CD14-positive monocyte (primary cell): Measurements from ENCODE around the gene PDZRN3. TPM values are rescaled to one million over a fixed set of nuclear protein-coding genes. Genes with fewer than 3 reads are reported as not detected.

Experiments used
- DNase-seq, 3 donors: peaks; one replicate each; pipeline ENCODE4 v3.0.0-alpha.2; 2011 to 2022
- H2AFZ ChIP-seq: 2 replicates; pipeline ENCODE4 v1.6.0; 2012; ENCODE audit warnings: mild to moderate bottlenecking, low read depth, low read length, inconsistent platforms; ENCODE audit not compliant: insufficient read depth, poor library complexity, severe bottlenecking
- H3K27ac ChIP-seq, 2 donors: 1 replicate in 1 of 2; 2 replicates in 1 of 2; pipeline ENCODE4 v1.5.1; 2012 to 2013; ENCODE audit warnings: low read length in 2 of 2, control low read depth in 1 of 2, inconsistent platforms in 1 of 2, low read depth in 1 of 2, mild to moderate bottlenecking in 1 of 2
- H3K27me3 ChIP-seq, 2 donors: one replicate each; pipeline versions ENCODE4 v1.6.0 to v1.6.1; 2011 to 2013; ENCODE audit warnings: low read length in 2 of 2; ENCODE audit not compliant: control insufficient read depth in 2 of 2, insufficient read depth in 2 of 2
- H3K36me3 ChIP-seq, 2 donors: replicated peaks in 1 of 2; 1 replicate in 1 of 2; 2 replicates in 1 of 2; pipeline versions ENCODE4 v1.5.1 to v1.6.1; 2012 to 2013; ENCODE audit warnings: low read length in 2 of 2, control low read depth in 1 of 2, inconsistent platforms in 1 of 2, mild to moderate bottlenecking in 1 of 2; ENCODE audit not compliant: insufficient read depth in 2 of 2, control insufficient read depth in 1 of 2
- H3K4me1 ChIP-seq, 2 donors: 1 replicate in 1 of 2; 2 replicates in 1 of 2; pipeline versions ENCODE4 v1.5.1 to v1.6.1; 2012 to 2013; ENCODE audit warnings: low read length in 2 of 2, control low read depth in 1 of 2, inconsistent platforms in 1 of 2, mild to moderate bottlenecking in 1 of 2, moderate library complexity in 1 of 2; ENCODE audit not compliant: insufficient read depth in 2 of 2, control insufficient read depth in 1 of 2
- H3K4me2 ChIP-seq: replicated peaks from 2 replicates; pipeline ENCODE3; 2012; ENCODE audit warnings: low read length, moderate library complexity, mild to moderate bottlenecking; ENCODE audit not compliant: poor library complexity, severe bottlenecking; ENCODE audit errors: extremely low read depth
- H3K4me3 ChIP-seq, 3 experiments: fragments of 200-600 bp in 1 of 3; sonication (generic) in 1 of 3; replicated peaks in 1 of 3; 1 replicate in 2 of 3; 2 replicates in 1 of 3; pipeline ENCODE4 v1.5.1; 2011 to 2013; ENCODE audit warnings: low read length in 3 of 3, mild to moderate bottlenecking in 3 of 3, control low read depth in 2 of 3, low read depth in 2 of 3, inconsistent platforms in 1 of 3, moderate library complexity in 1 of 3
- H3K79me2 ChIP-seq: 2 replicates; pipeline ENCODE4 v1.6.0; 2012; ENCODE audit warnings: mild to moderate bottlenecking, control low read depth, inconsistent platforms, low read length, moderate library complexity; ENCODE audit not compliant: insufficient read depth
- H3K9ac ChIP-seq: 2 replicates; pipeline ENCODE4 v1.6.0; 2017; ENCODE audit warnings: low read length, mild to moderate bottlenecking; ENCODE audit not compliant: insufficient read depth, poor library complexity, severe bottlenecking
- H3K9me3 ChIP-seq, 2 donors: replicated peaks in 1 of 2; 1 replicate in 1 of 2; 2 replicates in 1 of 2; pipeline versions ENCODE4 v1.5.1 to v1.6.1; 2012 to 2013; ENCODE audit warnings: low read length in 2 of 2, control low read depth in 1 of 2; ENCODE audit not compliant: control insufficient read depth in 1 of 2, insufficient read depth in 1 of 2
- H4K20me1 ChIP-seq: 2 replicates; pipeline ENCODE4 v1.6.0; 2012; ENCODE audit warnings: mild to moderate bottlenecking, low read length, control low read depth, moderate library complexity; ENCODE audit not compliant: insufficient read depth
- H3K27ac Mint-ChIP-seq, 7 donors: one replicate each; pipeline ENCODE4 v1.8.0; 2020; ENCODE audit warnings: mild to moderate bottlenecking in 7 of 7, mixed read lengths in 7 of 7, moderate library complexity in 6 of 7, inconsistent platforms in 2 of 7
- H3K27me3 Mint-ChIP-seq, 3 donors: one replicate each; pipeline ENCODE4 v1.8.0; 2021 to 2022; ENCODE audit warnings: low read depth in 3 of 3, mild to moderate bottlenecking in 3 of 3, mixed read lengths in 3 of 3, moderate library complexity in 3 of 3, inconsistent platforms in 1 of 3
- H3K36me3 Mint-ChIP-seq, 2 donors: one replicate each; pipeline ENCODE4 v1.8.0; 2020; ENCODE audit warnings: mixed read lengths in 2 of 2, inconsistent platforms in 1 of 2, mild to moderate bottlenecking in 1 of 2
- H3K4me1 Mint-ChIP-seq: one replicate; pipeline ENCODE4 v1.8.0; 2020; ENCODE audit warnings: mild to moderate bottlenecking, mixed read lengths
- H3K4me3 Mint-ChIP-seq, 2 donors: one replicate each; pipeline ENCODE4 v1.8.0; 2020; ENCODE audit warnings: mild to moderate bottlenecking in 2 of 2, mixed read lengths in 2 of 2, moderate library complexity in 1 of 2
- H3K9me3 Mint-ChIP-seq, 7 donors: one replicate each; pipeline ENCODE4 v1.8.0; 2020 to 2022; ENCODE audit warnings: mixed read lengths in 7 of 7, mild to moderate bottlenecking in 6 of 7, moderate library complexity in 6 of 7, inconsistent platforms in 2 of 7
- WGBS: methylation state at CpG from one replicate; pipeline ENCODE4 v1.1.5; 2013; ENCODE audit warnings: missing lambda C conversion rate; ENCODE audit not compliant: insufficient coverage; 5-methylcytosine and 5-hydroxymethylcytosine counted together
- intact Hi-C, 2 donors: fragments of 100-400 bp; cut with micrococcal nuclease; formaldehyde crosslinking; loops; one replicate each; pipeline versions ENCODE4 v1.15.0 to v1.15.1; 2023
- polyA plus RNA-seq, 3 donors: library from polyadenylated mRNA; depleted of rRNA in 1 of 3; unstranded in 2 of 3; stranded (reverse) in 1 of 3; fragments of 300-500 nt in 2 of 3; fragments of >200 nt in 1 of 3; fragmentation: Illumina TruSeq in 2 of 3; gene quantifications; 1 replicate in 2 of 3; 2 replicates in 1 of 3; pipeline ENCODE4 v1.2.3, GENCODE V29; 2012 to 2021
- TF ChIP-seq, protein P1 (sequence below): fragments of 200-600 bp; IDR thresholded peaks from one replicate; pipeline ENCODE4 v1.8.0; 2022; ENCODE audit warnings: antibody characterized with exemption, mild to moderate bottlenecking

The PDZRN3 gene
- polyA plus RNA-seq, 3 donors, result not detected

DNA sequence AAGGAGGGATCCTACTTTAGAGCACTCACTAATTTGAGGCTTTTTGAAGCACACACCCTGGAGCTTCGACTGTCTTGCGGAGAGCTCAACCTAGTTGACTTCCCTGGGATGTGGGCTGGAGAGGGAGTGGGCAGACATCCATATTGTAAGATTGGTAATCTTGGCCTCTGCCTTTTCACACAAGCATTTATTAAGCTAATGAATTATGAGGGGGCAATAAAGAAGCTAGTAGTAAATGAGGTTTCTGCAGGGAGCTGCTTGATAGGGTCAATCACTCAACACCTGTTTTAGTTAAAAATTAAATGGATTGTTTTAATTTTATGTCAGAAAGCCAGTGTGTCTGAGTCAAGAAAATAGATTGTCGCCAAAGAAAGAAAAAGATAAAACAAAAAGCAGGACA, 76.3 kb downstream of the PDZRN3 start:
- H3K4me2 ChIP-seq, result no peak overlapping the region
- no peaks in the 10 kb centered on the region for H3K79me2 ChIP-seq
- Mint-ChIP-seq H3K27me3 (peaks cover 0 to 2% (median 0%) of the 10 kb centered on the region in 3 donors), H3K27ac (no peak overlapping the region), H3K4me1 (no peaks in the 10 kb centered on the region), H3K9me3 (peaks cover 0 to 2% (median 0%) of the 10 kb centered on the region in 7 donors), H3K36me3 (no peaks in the 10 kb centered on the region), H3K4me3 (no peak overlapping the region)
- H3K27me3 ChIP-seq, result no peaks in the 10 kb centered on the region
- intact Hi-C loops, result no loop called here
- H3K9me3 ChIP-seq, result no peaks in the 10 kb centered on the region
- H3K4me1 ChIP-seq, result no peaks in the 10 kb centered on the region
- no peak overlapping the region for H3K27ac ChIP-seq
- H3K9ac ChIP-seq, result no peak overlapping the region
- H2AFZ ChIP-seq, result no peak overlapping the region
- TF ChIP-seq, protein P1, sequence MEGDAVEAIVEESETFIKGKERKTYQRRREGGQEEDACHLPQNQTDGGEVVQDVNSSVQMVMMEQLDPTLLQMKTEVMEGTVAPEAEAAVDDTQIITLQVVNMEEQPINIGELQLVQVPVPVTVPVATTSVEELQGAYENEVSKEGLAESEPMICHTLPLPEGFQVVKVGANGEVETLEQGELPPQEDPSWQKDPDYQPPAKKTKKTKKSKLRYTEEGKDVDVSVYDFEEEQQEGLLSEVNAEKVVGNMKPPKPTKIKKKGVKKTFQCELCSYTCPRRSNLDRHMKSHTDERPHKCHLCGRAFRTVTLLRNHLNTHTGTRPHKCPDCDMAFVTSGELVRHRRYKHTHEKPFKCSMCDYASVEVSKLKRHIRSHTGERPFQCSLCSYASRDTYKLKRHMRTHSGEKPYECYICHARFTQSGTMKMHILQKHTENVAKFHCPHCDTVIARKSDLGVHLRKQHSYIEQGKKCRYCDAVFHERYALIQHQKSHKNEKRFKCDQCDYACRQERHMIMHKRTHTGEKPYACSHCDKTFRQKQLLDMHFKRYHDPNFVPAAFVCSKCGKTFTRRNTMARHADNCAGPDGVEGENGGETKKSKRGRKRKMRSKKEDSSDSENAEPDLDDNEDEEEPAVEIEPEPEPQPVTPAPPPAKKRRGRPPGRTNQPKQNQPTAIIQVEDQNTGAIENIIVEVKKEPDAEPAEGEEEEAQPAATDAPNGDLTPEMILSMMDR, result no peak
- H3K36me3 ChIP-seq, result no peaks in the 10 kb centered on the region
- no peaks in the 10 kb centered on the region for H4K20me1 ChIP-seq
- no peak for DNase-seq
- WGBS, result 86% methylated on average over 1 of the region's 3 CpGs
- no peak overlapping the region for H3K4me3 ChIP-seq

DNA sequence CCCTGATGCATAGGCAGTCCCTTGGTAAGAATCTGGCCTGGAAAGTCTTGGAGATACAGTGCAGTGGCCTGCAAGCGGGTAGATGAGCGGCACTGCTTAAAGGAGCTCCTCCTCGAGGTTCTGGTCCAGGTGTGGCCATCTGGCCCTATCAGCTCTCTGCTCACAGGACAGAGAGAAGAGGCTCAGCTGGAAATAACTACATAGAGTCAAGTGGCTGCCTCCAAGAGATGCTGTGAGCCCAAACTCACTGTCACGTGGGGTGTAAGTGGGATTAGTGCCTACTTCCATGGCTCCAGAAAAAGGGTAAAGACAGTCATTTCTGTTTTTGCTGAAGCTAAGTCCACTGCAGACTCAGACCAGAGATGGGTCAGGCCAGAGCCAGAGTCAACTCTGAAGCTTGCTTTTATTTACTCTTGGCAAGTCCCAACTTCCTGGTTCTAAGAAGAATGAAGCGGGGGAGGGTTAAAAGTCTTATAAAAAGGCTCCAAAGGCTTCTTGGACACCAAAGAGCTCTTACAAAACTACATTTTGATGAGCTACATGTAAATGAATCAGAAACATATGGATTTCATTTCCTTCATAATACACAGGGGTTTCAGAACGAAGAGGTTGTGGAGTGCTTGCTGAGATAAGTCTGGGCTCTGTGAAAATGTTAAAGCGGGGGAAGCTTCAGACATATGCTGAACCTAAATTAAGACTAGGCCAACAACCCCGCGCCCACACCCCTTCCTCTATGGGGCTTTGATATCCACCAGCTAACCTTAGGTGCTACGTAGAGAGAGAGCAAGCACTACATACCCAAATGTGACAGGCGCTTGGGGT, 77.1 kb downstream of the PDZRN3 start:
- Histone ChIP-seq H3K27me3 (no peaks in the 10 kb centered on the region), H3K4me2 (no peak overlapping the region), H3K4me3 (no peak overlapping the region), H3K36me3 (no peaks in the 10 kb centered on the region), H4K20me1 (no peaks in the 10 kb centered on the region), H3K79me2 (no peaks in the 10 kb centered on the region), H3K27ac (no peak overlapping the region), H3K9me3 (no peaks in the 10 kb centered on the region), H3K4me1 (no peaks in the 10 kb centered on the region), H3K9ac (no peak overlapping the region), H2AFZ (no peak overlapping the region)
- intact Hi-C loops, result no loop called here
- Mint-ChIP-seq H3K36me3 (no peaks in the 10 kb centered on the region), H3K9me3 (peaks cover 0 to 2% (median 0%) of the 10 kb centered on the region in 7 donors), H3K4me1 (no peaks in the 10 kb centered on the region), H3K27me3 (peaks cover 0 to 2% (median 0%) of the 10 kb centered on the region in 3 donors), H3K4me3 (no peak overlapping the region), H3K27ac (no peak overlapping the region)
- no peak for DNase-seq
- 95% methylated on average over 4 of the region's 11 CpGs for WGBS
- TF ChIP-seq, protein P1, result no peak
